ENCODE data around the gene PSORS1C1.
A peak's percentile ranks its signal among the peaks of the same experiment; 100 is the strongest.

Gene PSORS1C1

GRCh38 chr6:31128093-31128676, 13.6 kb downstream of the PSORS1C1 start:
- no peak for DNase-seq

GRCh38 chr6:31129130-31129529, 14.5 kb downstream of the PSORS1C1 start:
- no peak for DNase-seq

GRCh38 chr6:31130751-31131150, 16.2 kb downstream of the PSORS1C1 start:
- DNase-seq: no peak

- DNase-seq: no peak
Measured at GRCh38 chr6:31131595-31131994, 17.0 kb downstream of the PSORS1C1 start.

GRCh38 chr6:31132806-31133205, 18.2 kb downstream of the PSORS1C1 start:
- no peak for DNase-seq

- DNase-seq: no peak
Measured at GRCh38 chr6:31135710-31136109, 21.1 kb downstream of the PSORS1C1 start.

- DNase-seq: no peak
Measured at GRCh38 chr6:31138982-31139381, 24.4 kb downstream of the PSORS1C1 start, which contains the start of gene PSORS1C2. Gene PSORS1C2 (minus strand): TSS chr6:31139066. CDS start chr6:31139026, 40 bp downstream.

- no peak for DNase-seq
Measured at GRCh38 chr6:31139599-31139998, 25.0 kb downstream of the PSORS1C1 start.

- no peak for DNase-seq
Measured at GRCh38 chr6:31140643-31141042, 26.0 kb downstream of the PSORS1C1 start.

GRCh38 chr6:31142361-31142761, 27.8 kb downstream of the PSORS1C1 start:
- DNase-seq: no peak

- DNase-seq: no peak
Measured at GRCh38 chr6:31143148-31143547, 28.5 kb downstream of the PSORS1C1 start.

GRCh38 chr6:31144296-31144969, 29.8 kb downstream of the PSORS1C1 start:
- no peak for DNase-seq

- no peak for DNase-seq
Measured at GRCh38 chr6:31144970-31145340, 30.4 kb downstream of the PSORS1C1 start.

- DNase-seq: no peak
Measured at GRCh38 chr6:31145386-31145785, 30.8 kb downstream of the PSORS1C1 start.

GRCh38 chr6:31149827-31150447, 35.3 kb downstream of the PSORS1C1 start:
- no peak for DNase-seq

GRCh38 chr6:31152781-31153180, 38.2 kb downstream of the PSORS1C1 start:
- DNase-seq: no peak

- DNase-seq: no peak
Measured at GRCh38 chr6:31154436-31154835, 39.8 kb downstream of the PSORS1C1 start.

GRCh38 chr6:31156641-31157040, 42.0 kb downstream of the PSORS1C1 start:
- no peak for DNase-seq

- no peak for DNase-seq
Measured at GRCh38 chr6:31157513-31158139, 43.0 kb downstream of the PSORS1C1 start, which contains the start of gene CCHCR1. Gene CCHCR1 (minus strand): TSS chr6:31157802. CDS start chr6:31157600, 202 bp downstream.

- DNase-seq: peak; percentile 97
Measured at GRCh38 chr6:31158140-31158862, 43.7 kb downstream of the PSORS1C1 start, which contains the start of gene TCF19. Gene TCF19 (plus strand): TSS chr6:31158589. CDS start chr6:31159470, 881 bp downstream.

GRCh38 chr6:31158863-31159855, 44.6 kb downstream of the PSORS1C1 start:
- DNase-seq: no peak
